ENCODE results near the gene MAP2K2.

GRCh38 chr19:4067396-4068046 is 56.4 kb downstream of the MAP2K2 start:
- no peak for TF ChIP-seq TAF1 (IDR thresholded peaks at IDR 0.05; ENCODE audit: borderline replicate concordance, insufficient read depth, low read length)
- no peak for TF ChIP-seq POLR2AphosphoS5 (IDR thresholded peaks at IDR 0.05; ENCODE audit: low read depth, low read length)
- no peak for TF ChIP-seq REST (IDR thresholded peaks at IDR 0.05; ENCODE audit: insufficient read depth in 1 of 2, low read depth in 2 of 2, low read length in 2 of 2)
- TF ChIP-seq SIN3A (IDR thresholded peaks at IDR 0.05; ENCODE audit: borderline replicate concordance, insufficient read depth, low read length), result no peak
- no peak for TF ChIP-seq FOXP2 (optimal IDR thresholded peaks at IDR 0.05; ENCODE audit: borderline replicate concordance, extremely low read depth, extremely low read length, insufficient read depth)
